ENCODE results near the gene UGT1A1.

GRCh38 chr2:233773854-233774253 lies 13.8 kb downstream of the UGT1A1 start:
- TF ChIP-seq CTCF (IDR thresholded peaks at IDR 0.05) (no peak), POLR2AphosphoS5 (IDR thresholded peaks at IDR 0.05) (no peak)

Data from gastroesophageal sphincter (tissue), 3 donors.